Stimulated activated CD4-positive, alpha-beta T cell treated with anti-CD3 and anti-CD28 coated beads, Interleukin-1b, Interleukin-23, amount 100 ng/mL, for 24 hours (primary cell): Measurements from ENCODE around the gene VEGFB.
A peak's percentile ranks its signal among the peaks of the same experiment; 100 is the strongest.

Experiments used
- DNase-seq, 4 experiments: peaks; one replicate each; pipeline ENCODE4 v3.0.0-alpha.2; 2020; ENCODE audit warnings: low read depth in 4 of 4, low spot score in 1 of 4

The VEGFB gene

GRCh38 chr11:64258946-64259532 lies 24.7 kb downstream of the VEGFB start:
- DNase-seq: no peak

- no peak for DNase-seq
Measured at GRCh38 chr11:64259533-64260067, 25.2 kb downstream of the VEGFB start.

GRCh38 chr11:64260147-64260708 lies 25.8 kb downstream of the VEGFB start:
- DNase-seq: no peak

GRCh38 chr11:64261556-64262080 lies 27.2 kb downstream of the VEGFB start:
- no peak for DNase-seq

DNA sequence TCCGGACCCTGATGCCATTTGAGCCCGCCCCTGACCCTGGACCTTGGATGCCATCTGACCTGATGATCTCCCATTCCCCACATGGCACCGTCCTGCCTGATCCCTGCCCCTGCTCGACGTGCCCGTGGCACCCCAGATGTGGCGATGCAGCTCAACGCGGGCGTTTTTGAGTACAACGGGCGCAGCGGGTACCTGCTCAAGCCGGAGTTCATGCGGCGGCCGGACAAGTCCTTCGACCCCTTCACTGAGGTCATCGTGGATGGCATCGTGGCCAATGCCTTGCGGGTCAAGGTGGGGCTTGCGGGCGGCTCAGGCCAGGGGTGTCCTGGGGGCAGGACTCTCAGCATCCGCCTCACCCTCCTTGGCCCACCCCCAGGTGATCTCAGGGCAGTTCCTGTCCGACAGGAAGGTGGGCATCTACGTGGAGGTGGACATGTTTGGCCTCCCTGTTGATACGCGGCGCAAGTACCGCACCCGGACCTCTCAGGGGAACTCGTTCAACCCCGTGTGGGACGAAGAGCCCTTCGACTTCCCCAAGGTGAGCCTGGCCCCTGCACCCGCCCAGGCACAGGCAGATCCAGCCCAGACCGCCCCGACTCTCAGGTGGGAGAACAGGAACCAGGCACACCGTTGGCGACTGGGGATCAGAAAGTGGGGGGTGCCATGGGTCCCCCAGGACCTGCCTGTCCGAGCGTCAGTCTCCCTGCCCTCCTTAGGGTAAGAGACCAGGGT lies 28.1 kb downstream of the VEGFB start:
- no peak for DNase-seq

DNA sequence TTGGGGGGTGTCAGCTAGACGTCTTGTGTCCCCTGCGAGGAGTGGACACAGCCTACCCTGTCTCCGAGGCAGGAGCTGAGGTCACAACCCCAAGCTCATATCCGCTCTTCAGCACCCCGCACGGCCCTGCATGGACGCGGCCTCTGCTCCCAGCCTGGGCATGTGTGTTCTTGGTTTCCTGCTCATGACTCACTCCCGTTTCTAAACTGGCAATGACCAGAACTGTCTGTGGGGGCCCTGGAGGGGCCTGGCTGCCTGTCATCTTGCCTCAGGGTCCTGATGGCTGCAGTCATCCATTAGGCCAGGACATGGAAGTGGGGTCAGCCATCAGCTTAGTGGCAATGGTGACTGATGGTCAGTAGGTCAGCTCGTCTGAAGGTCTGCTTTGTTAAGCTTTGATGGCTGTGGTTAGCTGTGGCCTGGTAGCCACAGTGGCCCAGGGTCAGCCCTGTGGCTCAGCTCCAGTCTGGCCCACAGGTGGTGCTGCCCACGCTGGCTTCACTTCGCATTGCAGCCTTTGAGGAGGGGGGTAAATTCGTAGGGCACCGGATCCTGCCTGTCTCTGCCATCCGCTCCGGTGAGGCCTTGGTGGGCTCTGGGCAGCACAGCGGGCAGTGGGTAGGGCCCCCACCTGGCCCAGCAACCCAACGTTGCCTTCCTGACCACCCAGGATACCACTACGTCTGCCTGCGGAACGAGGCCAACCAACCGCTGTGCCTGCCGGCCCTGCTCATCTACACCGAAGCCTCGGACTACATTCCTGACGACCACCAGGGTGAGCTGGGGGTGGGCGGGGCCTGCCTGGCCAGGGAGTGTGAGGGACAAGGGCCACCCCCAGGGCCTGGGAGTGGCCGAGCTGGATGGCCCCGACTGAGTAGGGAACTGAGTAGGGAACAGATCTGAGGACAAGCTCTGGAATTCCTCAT lies 28.9 kb downstream of the VEGFB start:
- no peak for DNase-seq

DNA sequence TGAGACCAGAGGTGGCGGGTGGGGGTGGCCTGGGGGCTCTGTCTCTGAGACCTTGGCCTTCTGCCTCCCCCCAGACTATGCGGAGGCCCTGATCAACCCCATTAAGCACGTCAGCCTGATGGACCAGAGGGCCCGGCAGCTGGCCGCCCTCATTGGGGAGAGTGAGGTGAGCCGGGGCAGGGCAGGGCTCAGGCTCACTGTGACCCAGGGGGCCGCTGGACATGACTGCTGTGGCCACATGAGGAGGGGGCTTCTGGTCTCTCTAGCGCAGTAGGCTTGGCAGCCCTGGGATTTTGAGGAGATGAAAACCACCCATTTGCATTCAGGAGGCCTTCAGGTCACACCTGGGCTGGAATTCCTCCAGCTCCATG lies 29.5 kb downstream of the VEGFB start:
- no peak for DNase-seq

GRCh38 chr11:64264371-64264852 lies 30.0 kb downstream of the VEGFB start:
- no peak for DNase-seq

DNA sequence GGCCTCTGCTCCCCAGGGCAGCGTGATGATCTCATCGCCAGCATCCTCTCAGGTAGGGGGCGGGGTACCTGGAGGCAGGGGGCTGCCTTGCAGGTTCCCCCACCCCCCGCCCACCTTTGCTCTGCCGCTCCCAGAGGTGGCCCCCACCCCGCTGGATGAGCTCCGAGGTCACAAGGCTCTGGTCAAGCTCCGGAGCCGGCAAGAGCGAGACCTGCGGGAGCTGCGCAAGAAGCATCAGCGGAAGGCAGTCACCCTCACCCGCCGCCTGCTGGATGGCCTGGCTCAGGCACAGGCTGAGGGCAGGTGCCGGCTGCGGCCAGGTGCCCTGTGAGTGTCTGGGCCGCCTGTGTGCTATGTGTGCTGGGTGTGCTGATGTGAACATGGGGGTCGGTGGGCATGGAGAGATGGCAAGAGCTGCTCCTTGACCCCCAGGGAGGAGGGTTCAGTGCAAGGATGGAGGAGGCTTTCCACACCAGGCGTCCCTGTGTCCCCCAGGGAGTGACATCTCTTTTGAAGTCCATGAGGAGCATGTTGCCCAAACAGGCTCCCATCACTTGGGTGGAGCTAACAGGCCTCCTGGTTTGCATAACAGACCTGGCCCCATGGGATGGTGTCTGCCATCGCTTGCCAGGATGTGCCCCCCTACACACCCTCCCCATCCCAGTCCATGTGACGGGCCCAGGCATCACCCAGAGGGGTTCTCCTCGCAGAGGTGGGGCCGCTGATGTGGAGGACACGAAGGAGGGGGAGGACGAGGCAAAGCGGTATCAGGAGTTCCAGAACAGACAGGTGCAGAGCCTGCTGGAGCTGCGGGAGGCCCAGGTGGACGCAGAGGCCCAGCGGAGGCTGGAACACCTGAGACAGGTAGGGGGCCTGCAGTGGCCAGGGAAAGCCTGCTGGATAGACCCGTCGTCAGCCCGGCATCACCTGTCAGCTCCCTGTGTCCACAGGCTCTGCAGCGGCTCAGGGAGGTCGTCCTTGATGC lies 31.1 kb downstream of the VEGFB start:
- DNase-seq: no peak

GRCh38 chr11:64266339-64266738 lies 32.0 kb downstream of the VEGFB start:
- DNase-seq: no peak

DNA sequence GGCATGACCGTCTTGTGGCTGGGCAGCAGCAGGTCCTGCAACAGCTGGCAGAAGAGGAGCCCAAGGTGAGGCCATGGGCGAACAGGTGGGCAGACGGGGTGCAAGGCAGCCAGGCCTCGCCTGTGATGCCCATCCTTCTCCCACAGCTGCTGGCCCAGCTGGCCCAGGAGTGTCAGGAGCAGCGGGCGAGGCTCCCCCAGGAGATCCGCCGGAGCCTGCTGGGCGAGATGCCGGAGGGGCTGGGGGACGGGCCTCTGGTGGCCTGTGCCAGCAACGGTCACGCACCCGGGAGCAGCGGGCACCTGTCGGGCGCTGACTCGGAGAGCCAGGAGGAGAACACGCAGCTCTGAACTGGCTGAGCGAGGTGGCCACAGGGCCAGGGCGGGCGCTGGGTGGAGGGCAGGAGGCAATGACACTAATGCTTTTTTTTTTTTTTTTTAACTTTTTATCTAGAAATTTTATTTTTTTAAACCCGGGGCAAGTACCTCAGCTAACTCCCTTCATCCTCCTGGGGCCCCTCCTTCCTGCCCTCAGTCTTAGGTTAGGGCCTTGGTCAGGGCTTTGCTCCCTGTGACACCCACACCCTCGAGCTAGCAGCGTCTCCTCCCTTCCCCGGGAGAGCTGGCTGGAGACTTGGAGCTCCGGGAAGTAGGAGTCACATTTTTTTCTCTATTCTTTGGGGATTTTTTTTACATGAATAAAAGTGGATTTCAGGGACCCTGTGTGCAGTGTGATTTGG lies 33.0 kb downstream of the VEGFB start:
- DNase-seq: no peak

GRCh38 chr11:64268025-64268892 lies 33.9 kb downstream of the VEGFB start:
- no peak for DNase-seq

GRCh38 chr11:64268893-64269539 lies 34.6 kb downstream of the VEGFB start:
- DNase-seq: no peak

GRCh38 chr11:64269540-64270220 lies 35.3 kb downstream of the VEGFB start:
- DNase-seq: peak; percentile 93 to 98 (median 96)

DNA sequence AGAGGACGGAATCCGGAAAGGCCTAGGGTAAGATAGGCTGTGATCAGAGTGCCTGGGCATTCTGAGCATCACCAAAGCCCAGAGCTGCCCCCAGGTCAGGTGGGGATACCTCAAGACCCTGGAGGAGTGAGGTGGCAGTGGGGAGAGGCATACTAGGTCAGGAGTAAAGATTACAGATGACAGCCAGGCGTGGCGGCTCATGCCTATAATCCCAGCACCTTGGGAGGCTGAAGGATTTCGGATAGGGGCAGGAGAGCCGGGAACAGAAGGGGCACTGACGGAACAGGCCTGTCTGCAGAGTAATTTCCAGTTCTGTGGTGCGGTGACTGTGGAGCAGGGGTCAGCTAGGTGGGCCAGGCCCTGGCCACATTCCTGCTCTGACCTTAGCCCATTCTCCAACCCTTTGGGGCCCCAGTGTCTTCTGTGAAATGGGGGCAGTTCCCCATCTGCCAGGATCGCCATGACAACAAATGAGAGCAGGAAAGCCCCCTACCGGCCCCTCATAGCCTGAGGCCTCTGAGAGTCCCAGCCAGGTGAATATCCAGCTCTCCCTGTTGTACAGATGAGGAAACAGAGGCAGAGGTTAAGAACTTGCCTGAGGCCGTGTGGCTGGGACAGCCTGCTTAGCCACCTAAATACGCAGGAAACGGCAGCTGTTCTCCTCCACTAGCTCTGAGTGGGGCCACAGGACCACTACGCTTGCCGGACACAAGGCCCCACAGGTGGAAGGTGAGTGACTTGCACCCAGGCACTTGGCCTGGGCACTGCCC lies 40.8 kb downstream of the VEGFB start:
- DNase-seq: no peak

- DNase-seq: no peak
Measured at GRCh38 chr11:64275841-64276240, 41.5 kb downstream of the VEGFB start.
